Type B pancreatic cell (in vitro differentiated cells): Measurements from ENCODE around the gene ACVR1C. TPM values are rescaled to one million over a fixed set of nuclear protein-coding genes. Genes with fewer than 3 reads are reported as not detected.

Source experiments
- DNase-seq: peaks from one replicate; pipeline ENCODE4 v3.0.0; 2021; ENCODE audit warnings: mixed read lengths; ENCODE audit not compliant: unreplicated experiment; ENCODE audit errors: extremely low spot score
- H3K27ac Mint-ChIP-seq: 2 replicates; pipeline ENCODE4 v1.8.0; 2021; ENCODE audit warnings: mild to moderate bottlenecking, mixed read lengths
- H3K27me3 Mint-ChIP-seq: 2 replicates; pipeline ENCODE4 v1.8.0; 2021; ENCODE audit warnings: mixed read lengths
- H3K36me3 Mint-ChIP-seq: 2 replicates; pipeline ENCODE4 v1.8.0; 2021; ENCODE audit warnings: mixed read lengths
- H3K4me1 Mint-ChIP-seq: one replicate; pipeline ENCODE4 v1.8.0; 2021; ENCODE audit warnings: mixed read lengths; ENCODE audit not compliant: unreplicated experiment
- H3K4me3 Mint-ChIP-seq: 2 replicates; pipeline ENCODE4 v1.8.0; 2021; ENCODE audit warnings: mild to moderate bottlenecking, mixed read lengths
- H3K9me3 Mint-ChIP-seq: 2 replicates; pipeline ENCODE4 v1.8.0; 2021; ENCODE audit warnings: mixed read lengths
- CTCF ChIP-seq: fragments of 200-600 bp; sonication (generic); conservative IDR thresholded peaks from 2 replicates; pipeline ENCODE4 v1.5.0; 2021; ENCODE audit warnings: antibody characterized with exemption, mild to moderate bottlenecking
- total RNA-seq: library from RNA; stranded (reverse); gene quantifications from 2 replicates; pipeline ENCODE4 v1.2.1, GENCODE V29; 2021; ENCODE audit warnings: low replicate concordance

The ACVR1C gene
- total RNA-seq, 1 donor from 2014 or later, result 17.1 TPM

- Mint-ChIP-seq H3K27me3 (peaks cover 3% of the 10 kb centered on the region), H3K27ac (no peak overlapping the region), H3K9me3 (no peaks in the 10 kb centered on the region), H3K4me1 (no peaks in the 10 kb centered on the region), H3K4me3 (no peak overlapping the region), H3K36me3 (no peaks in the 10 kb centered on the region)
- no peak for DNase-seq
- peak; percentile 87 for TF ChIP-seq CTCF
These were observed 130.9 kb downstream of the ACVR1C start for GRCh38 chr2:157497638-157498314.

GRCh38 chr2:157492189-157492773 lies 136.4 kb downstream of the ACVR1C start:
- Mint-ChIP-seq H3K4me3 (no peak overlapping the region), H3K27ac (no peak overlapping the region), H3K9me3 (no peaks in the 10 kb centered on the region), H3K27me3 (peaks cover 18% of the 10 kb centered on the region), H3K36me3 (no peaks in the 10 kb centered on the region), H3K4me1 (no peaks in the 10 kb centered on the region)
- DNase-seq, result no peak
- peak; percentile 86 for TF ChIP-seq CTCF

- no peak for TF ChIP-seq CTCF
- Mint-ChIP-seq H3K4me1 (no peaks in the 10 kb centered on the region), H3K4me3 (no peak overlapping the region), H3K36me3 (no peaks in the 10 kb centered on the region), H3K9me3 (no peaks in the 10 kb centered on the region), H3K27me3 (peaks cover 18% of the 10 kb centered on the region), H3K27ac (no peak overlapping the region)
- no peak for DNase-seq
These were observed 138.7 kb downstream of the ACVR1C start for GRCh38 chr2:157489983-157490382.

GRCh38 chr2:157488877-157489276 lies 139.8 kb downstream of the ACVR1C start:
- TF ChIP-seq CTCF, result no peak
- Mint-ChIP-seq H3K4me1 (no peaks in the 10 kb centered on the region), H3K4me3 (no peak overlapping the region), H3K27ac (peak overlapping the region; percentile 7), H3K36me3 (no peaks in the 10 kb centered on the region), H3K9me3 (no peaks in the 10 kb centered on the region), H3K27me3 (peaks cover 18% of the 10 kb centered on the region)
- no peak for DNase-seq

GRCh38 chr2:157487747-157488146 lies 140.9 kb downstream of the ACVR1C start:
- no peak for TF ChIP-seq CTCF
- Mint-ChIP-seq H3K9me3 (no peaks in the 10 kb centered on the region), H3K36me3 (no peaks in the 10 kb centered on the region), H3K27me3 (peaks cover 15% of the 10 kb centered on the region), H3K27ac (no peak overlapping the region), H3K4me3 (no peak overlapping the region), H3K4me1 (no peaks in the 10 kb centered on the region)
- no peak for DNase-seq
